Measurements from ENCODE around the gene NLRC5. TPM values are rescaled to one million over a fixed set of nuclear protein-coding genes. Genes with fewer than 3 reads are reported as not detected.

Gene NLRC5
- total and polyA plus RNA-seq, 7 experiments from 2014 or later, result 76.0 to 615 (median 392) TPM

DNA sequence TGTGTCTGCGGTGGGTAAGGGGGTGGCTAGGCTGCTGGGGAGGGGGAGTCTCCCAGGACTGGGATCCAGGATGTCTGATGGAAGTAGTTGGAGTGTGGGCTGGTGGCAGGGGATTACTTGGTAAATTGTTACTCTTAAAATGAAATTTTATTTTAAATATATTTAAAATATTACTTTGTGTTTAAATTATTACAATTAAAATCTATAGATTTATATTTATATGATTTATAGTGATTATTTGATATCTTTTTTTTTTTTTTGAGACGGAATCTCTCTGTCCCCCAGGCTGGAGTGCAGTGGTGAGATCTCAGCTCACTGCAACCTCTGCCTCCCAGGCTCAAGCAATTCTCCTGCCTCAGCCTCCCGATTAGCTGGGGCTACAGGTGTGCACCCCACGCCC lies 121.6 kb downstream of the NLRC5 start:
- ATAC-seq (no peak), DNase-seq (no peak)
- H3K4me3 ChIP-seq (ENCODE audit: low read length), result no peak overlapping the region
- ChIA-PET POLR2A (no interaction called here), CTCF (interaction anchor here (0.7 kb wide), 1 partner anchor 147 kb away, joined by 5 read pairs; no protein-coding TSS in a partner anchor)
- intact Hi-C loops (cut with micrococcal nuclease), result no loop called here
- no peaks in the 10 kb centered on the region for H3K9me3 ChIP-seq (ENCODE audit: control insufficient read depth in 2 of 3, low read length in 3 of 3)
- Mint-ChIP-seq H3K36me3 (peaks cover 0 to 4% (median 0%) of the 10 kb centered on the region in 5 donors), H3K4me3 (no peak overlapping the region), H3K9me3 (no peaks in the 10 kb centered on the region), H3K27me3 (no peaks in the 10 kb centered on the region), H3K4me1 (peaks cover 0 to 11% (median 4%) of the 10 kb centered on the region in 7 donors), H3K27ac (no peak overlapping the region)
- no peaks in the 10 kb centered on the region for H3K36me3 ChIP-seq (ENCODE audit: control insufficient read depth in 2 of 3, insufficient read depth in 3 of 3, low read length in 3 of 3)
- no peaks in the 10 kb centered on the region for H3K27me3 ChIP-seq (ENCODE audit: control insufficient read depth in 2 of 2, insufficient read depth in 2 of 2, low read length in 2 of 2)
- H3K4me1 ChIP-seq (ENCODE audit: control insufficient read depth in 2 of 2, insufficient read depth in 2 of 2, low read length in 2 of 2), result no peaks in the 10 kb centered on the region
- H3K27ac ChIP-seq (ENCODE audit: low read depth, low read length), result no peak overlapping the region

DNA sequence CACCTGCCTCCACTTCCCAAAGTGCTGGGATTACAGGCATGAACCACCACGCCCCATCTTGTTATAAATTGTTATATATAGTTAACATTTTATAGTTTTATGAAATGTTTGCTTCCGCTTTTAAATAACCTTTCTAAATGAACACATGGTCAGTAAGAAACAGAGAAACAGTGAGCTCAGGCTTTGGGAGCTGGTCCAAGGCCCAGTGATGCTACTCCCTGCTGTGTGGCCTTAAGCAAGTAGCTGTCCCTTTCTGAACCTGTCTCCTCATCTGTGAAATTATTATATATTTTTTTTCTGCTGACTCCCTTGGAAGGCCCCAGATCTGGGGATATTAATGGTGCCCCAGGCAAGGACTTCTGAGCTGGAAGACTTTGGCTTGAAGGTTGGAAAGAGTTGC lies 122.1 kb downstream of the NLRC5 start:
- no peak overlapping the region for H3K4me3 ChIP-seq (ENCODE audit: low read length)
- intact Hi-C loops (cut with micrococcal nuclease), result no loop called here
- no peak overlapping the region for H3K4me3 Mint-ChIP-seq
- no peak for ATAC-seq
- no peaks in the 10 kb centered on the region for H3K4me1 ChIP-seq (ENCODE audit: control insufficient read depth in 2 of 2, insufficient read depth in 2 of 2, low read length in 2 of 2)
- no peaks in the 10 kb centered on the region for H3K36me3 ChIP-seq (ENCODE audit: control insufficient read depth in 2 of 3, insufficient read depth in 3 of 3, low read length in 3 of 3)
- POLR2A ChIA-PET, result interaction anchor here (0.6 kb wide), 1 partner anchor 10 kb away, joined by 4 read pairs; no protein-coding TSS in a partner anchor
- CTCF ChIA-PET, result interaction anchor here (0.7 kb wide), 1 partner anchor 148 kb away, joined by 5 read pairs; no protein-coding TSS in a partner anchor
- peaks cover 0 to 9% (median 3%) of the 10 kb centered on the region in 7 donors for H3K4me1 Mint-ChIP-seq
- no peaks in the 10 kb centered on the region for H3K9me3 Mint-ChIP-seq
- H3K27me3 ChIP-seq (ENCODE audit: control insufficient read depth in 2 of 2, insufficient read depth in 2 of 2, low read length in 2 of 2), result no peaks in the 10 kb centered on the region
- DNase-seq, result no peak
- H3K27ac ChIP-seq (ENCODE audit: low read depth, low read length), result no peak overlapping the region
- H3K36me3 Mint-ChIP-seq, result peaks cover 0 to 5% (median 0%) of the 10 kb centered on the region in 5 donors
- no peaks in the 10 kb centered on the region for H3K9me3 ChIP-seq (ENCODE audit: control insufficient read depth in 2 of 3, low read length in 3 of 3)
- H3K27me3 Mint-ChIP-seq, result no peaks in the 10 kb centered on the region
- no peak overlapping the region for H3K27ac Mint-ChIP-seq

DNA sequence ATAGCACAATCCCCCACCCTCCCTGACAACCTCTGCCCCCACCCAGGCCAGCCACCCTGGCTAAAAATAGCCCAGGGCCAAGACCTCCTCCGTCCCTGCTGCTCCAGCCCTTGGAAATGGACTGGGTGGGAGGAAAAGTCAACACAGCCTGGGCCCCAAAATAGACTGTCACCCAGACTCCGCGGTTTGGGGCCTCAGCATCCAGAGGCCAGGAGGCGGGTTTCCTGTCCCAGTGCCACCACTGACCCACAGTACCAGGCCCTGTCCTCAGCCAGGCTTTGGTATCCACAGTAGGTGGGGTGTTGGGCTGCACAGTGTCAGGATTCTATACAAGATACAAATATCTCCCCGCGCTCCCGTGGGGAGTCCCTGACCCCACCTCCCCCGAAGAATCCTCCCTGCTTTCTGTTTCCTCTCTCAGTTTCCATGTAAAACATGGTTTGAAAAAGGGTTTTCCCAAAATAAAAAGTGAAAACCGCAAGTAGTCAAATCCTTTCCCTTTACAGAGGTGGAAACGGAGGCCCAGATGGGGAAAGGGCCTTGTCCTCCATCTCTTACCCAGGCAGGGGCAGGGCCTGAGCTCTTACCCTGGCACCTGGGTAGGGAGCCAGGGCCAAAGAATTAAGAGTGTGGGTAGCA lies 123.2 kb downstream of the NLRC5 start:
- Histone ChIP-seq H3K36me3 (ENCODE audit: control insufficient read depth in 2 of 3, insufficient read depth in 3 of 3, low read length in 3 of 3) (no peaks in the 10 kb centered on the region), H3K27me3 (ENCODE audit: control insufficient read depth in 2 of 2, insufficient read depth in 2 of 2, low read length in 2 of 2) (no peaks in the 10 kb centered on the region), H3K4me1 (ENCODE audit: control insufficient read depth in 2 of 2, insufficient read depth in 2 of 2, low read length in 2 of 2) (no peaks in the 10 kb centered on the region), H3K4me3 (ENCODE audit: low read length) (no peak overlapping the region), H3K9me3 (ENCODE audit: control insufficient read depth in 2 of 3, low read length in 3 of 3) (no peaks in the 10 kb centered on the region), H3K27ac (ENCODE audit: low read depth, low read length) (no peak overlapping the region)
- Mint-ChIP-seq H3K27me3 (no peaks in the 10 kb centered on the region), H3K4me3 (no peak overlapping the region), H3K9me3 (no peaks in the 10 kb centered on the region), H3K27ac (no peak overlapping the region), H3K4me1 (peaks cover 0 to 3% (median 1%) of the 10 kb centered on the region in 7 donors), H3K36me3 (peaks cover 0 to 5% (median 0%) of the 10 kb centered on the region in 5 donors)
- DNase-seq, result no peak
- ChIA-PET POLR2A (interaction anchor here (0.8 kb wide), 1 partner anchor 54 kb away, joined by 3 read pairs; no protein-coding TSS in a partner anchor), CTCF (no interaction called here)
- intact Hi-C loops (cut with micrococcal nuclease), result no loop called here
- no peak for ATAC-seq

DNA sequence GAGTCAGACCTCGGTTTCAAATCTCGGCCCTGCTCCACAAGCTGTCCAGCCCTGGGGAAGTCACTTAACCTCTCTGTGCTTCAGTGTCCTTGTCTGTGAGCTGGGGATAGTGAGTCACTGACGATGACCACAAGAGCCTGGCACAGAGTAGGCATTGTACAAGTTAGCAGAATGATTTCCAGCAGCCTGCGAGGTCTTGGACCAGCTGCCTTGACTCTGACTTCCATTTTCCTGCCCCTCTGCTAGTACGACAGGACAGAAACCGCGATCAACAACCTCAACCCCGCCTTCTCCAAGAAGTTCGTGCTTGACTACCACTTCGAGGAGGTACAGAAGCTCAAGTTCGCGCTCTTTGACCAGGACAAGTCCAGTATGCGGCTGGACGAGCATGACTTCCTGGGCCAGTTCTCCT lies 123.7 kb downstream of the NLRC5 start:
- H3K4me1 ChIP-seq (ENCODE audit: control insufficient read depth in 2 of 2, insufficient read depth in 2 of 2, low read length in 2 of 2), result no peaks in the 10 kb centered on the region
- intact Hi-C loops (cut with micrococcal nuclease), result no loop called here
- no peaks in the 10 kb centered on the region for H3K27me3 ChIP-seq (ENCODE audit: control insufficient read depth in 2 of 2, insufficient read depth in 2 of 2, low read length in 2 of 2)
- H3K4me3 ChIP-seq (ENCODE audit: low read length), result no peak overlapping the region
- Mint-ChIP-seq H3K27me3 (no peaks in the 10 kb centered on the region), H3K4me3 (no peak overlapping the region), H3K27ac (no peak overlapping the region), H3K4me1 (peaks cover 0 to 3% (median 0%) of the 10 kb centered on the region in 7 donors), H3K36me3 (peaks cover 0 to 8% (median 3%) of the 10 kb centered on the region in 5 donors), H3K9me3 (no peaks in the 10 kb centered on the region)
- DNase-seq, result no peak
- POLR2A ChIA-PET, result interaction anchor here (0.8 kb wide), 1 partner anchor 53 kb away, joined by 3 read pairs; no protein-coding TSS in a partner anchor
- CTCF ChIA-PET, result interaction anchor here (1.0 kb wide), 1 partner anchor 29 kb away, joined by 3 read pairs; no protein-coding TSS in a partner anchor
- H3K36me3 ChIP-seq (ENCODE audit: control insufficient read depth in 2 of 3, insufficient read depth in 3 of 3, low read length in 3 of 3), result no peaks in the 10 kb centered on the region
- no peaks in the 10 kb centered on the region for H3K9me3 ChIP-seq (ENCODE audit: control insufficient read depth in 2 of 3, low read length in 3 of 3)
- no peak overlapping the region for H3K27ac ChIP-seq (ENCODE audit: low read depth, low read length)
- ATAC-seq, result no peak

DNA sequence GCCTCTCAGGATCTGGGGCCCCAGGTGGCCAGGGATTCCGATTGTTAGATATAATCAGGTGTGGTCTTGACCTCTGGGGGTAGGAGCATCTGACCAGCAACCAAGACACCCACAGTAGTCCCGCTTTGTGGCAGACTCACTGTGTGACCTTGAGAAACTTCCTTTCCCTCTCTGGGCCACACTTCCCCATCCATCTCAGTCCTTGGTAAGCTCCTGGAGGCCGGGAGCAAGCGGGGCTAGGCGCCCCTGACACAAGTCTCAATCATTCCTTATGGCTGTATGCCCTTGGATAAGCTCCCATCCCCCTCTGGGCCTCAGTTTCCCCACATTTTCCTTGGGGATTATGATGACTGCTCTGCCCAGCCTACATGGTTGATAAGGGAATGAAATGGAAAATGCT lies 124.3 kb downstream of the NLRC5 start:
- ChIA-PET CTCF (interaction anchor here (1.0 kb wide), 1 partner anchor 30 kb away, joined by 3 read pairs; no protein-coding TSS in a partner anchor), POLR2A (interaction anchor here (0.8 kb wide), 1 partner anchor 53 kb away, joined by 3 read pairs; no protein-coding TSS in a partner anchor)
- Mint-ChIP-seq H3K4me3 (no peak overlapping the region), H3K27ac (no peak overlapping the region), H3K27me3 (no peaks in the 10 kb centered on the region), H3K9me3 (no peaks in the 10 kb centered on the region), H3K36me3 (peaks cover 0 to 9% (median 3%) of the 10 kb centered on the region in 5 donors), H3K4me1 (peaks cover 0 to 3% (median 0%) of the 10 kb centered on the region in 7 donors)
- ATAC-seq (no peak), DNase-seq (no peak)
- no peak overlapping the region for H3K27ac ChIP-seq (ENCODE audit: low read depth, low read length)
- intact Hi-C loops (cut with micrococcal nuclease), result no loop called here
- no peaks in the 10 kb centered on the region for H3K27me3 ChIP-seq (ENCODE audit: control insufficient read depth in 2 of 2, insufficient read depth in 2 of 2, low read length in 2 of 2)
- no peaks in the 10 kb centered on the region for H3K36me3 ChIP-seq (ENCODE audit: control insufficient read depth in 2 of 3, insufficient read depth in 3 of 3, low read length in 3 of 3)
- H3K9me3 ChIP-seq (ENCODE audit: control insufficient read depth in 2 of 3, low read length in 3 of 3), result no peaks in the 10 kb centered on the region
- no peak overlapping the region for H3K4me3 ChIP-seq (ENCODE audit: low read length)
- no peaks in the 10 kb centered on the region for H3K4me1 ChIP-seq (ENCODE audit: control insufficient read depth in 2 of 2, insufficient read depth in 2 of 2, low read length in 2 of 2)

DNA sequence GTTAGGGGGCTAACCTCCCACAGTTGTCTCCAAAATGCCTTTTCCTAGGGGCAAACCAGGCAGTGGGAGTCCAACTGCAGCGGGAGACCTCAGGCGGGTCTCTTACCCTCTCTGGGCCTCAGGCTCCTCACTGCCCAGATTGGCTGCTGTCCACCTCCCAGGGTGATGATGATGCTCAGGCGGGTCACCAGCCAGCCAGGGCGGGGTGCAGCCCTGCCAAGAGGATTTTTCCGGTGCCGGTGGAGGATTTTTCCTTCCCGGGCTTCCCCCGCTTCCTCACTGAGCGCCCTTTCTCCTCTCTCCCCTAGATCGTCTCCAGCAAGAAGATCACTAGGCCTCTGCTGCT lies 125.8 kb downstream of the NLRC5 start:
- no peaks in the 10 kb centered on the region for H3K4me1 ChIP-seq (ENCODE audit: control insufficient read depth in 2 of 2, insufficient read depth in 2 of 2, low read length in 2 of 2)
- ATAC-seq (no peak), DNase-seq (no peak)
- H3K36me3 Mint-ChIP-seq, result peaks cover 0 to 9% (median 3%) of the 10 kb centered on the region in 5 donors
- H3K36me3 ChIP-seq (ENCODE audit: control insufficient read depth in 2 of 3, insufficient read depth in 3 of 3, low read length in 3 of 3), result no peaks in the 10 kb centered on the region
- no peak overlapping the region for H3K27ac ChIP-seq (ENCODE audit: low read depth, low read length)
- intact Hi-C loops (cut with micrococcal nuclease), result no loop called here
- no peaks in the 10 kb centered on the region for H3K9me3 ChIP-seq (ENCODE audit: control insufficient read depth in 2 of 3, low read length in 3 of 3)
- no peak overlapping the region for H3K27ac Mint-ChIP-seq
- no peaks in the 10 kb centered on the region for H3K9me3 Mint-ChIP-seq
- H3K27me3 Mint-ChIP-seq, result no peaks in the 10 kb centered on the region
- POLR2A ChIA-PET, result no interaction called here
- no peak overlapping the region for H3K4me3 ChIP-seq (ENCODE audit: low read length)
- H3K4me3 Mint-ChIP-seq, result no peak overlapping the region
- H3K27me3 ChIP-seq (ENCODE audit: control insufficient read depth in 2 of 2, insufficient read depth in 2 of 2, low read length in 2 of 2), result no peaks in the 10 kb centered on the region
- CTCF ChIA-PET, result no interaction called here
- peaks cover 0 to 3% (median 0%) of the 10 kb centered on the region in 7 donors for H3K4me1 Mint-ChIP-seq
